ENCODE data around the gene DNMT3B.

Gene DNMT3B

DNA sequence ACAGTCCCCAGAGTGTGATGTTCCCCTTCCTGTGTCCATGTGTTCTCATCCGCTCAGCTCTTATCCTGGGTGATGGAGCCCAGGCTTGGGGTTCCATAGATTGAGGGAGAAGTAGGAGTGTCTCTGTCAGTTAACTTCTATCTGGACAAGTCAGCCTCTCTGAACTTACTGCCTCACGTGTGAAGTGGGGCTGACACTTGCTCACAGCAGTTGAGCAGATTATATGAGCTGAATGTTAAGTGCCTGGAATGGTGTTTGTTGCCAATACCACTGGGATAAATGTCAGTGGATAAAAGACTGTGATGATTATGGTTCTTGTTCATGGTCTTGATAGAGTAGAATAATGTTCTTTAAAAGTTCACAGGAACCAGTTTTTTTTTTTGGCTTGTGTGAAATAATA lies 79.4 kb downstream of the DNMT3B start:
- DNase-seq (no peak), ATAC-seq (ENCODE audit: insufficient read depth, low read depth) (no peak)
- TF ChIP-seq, protein P1, sequence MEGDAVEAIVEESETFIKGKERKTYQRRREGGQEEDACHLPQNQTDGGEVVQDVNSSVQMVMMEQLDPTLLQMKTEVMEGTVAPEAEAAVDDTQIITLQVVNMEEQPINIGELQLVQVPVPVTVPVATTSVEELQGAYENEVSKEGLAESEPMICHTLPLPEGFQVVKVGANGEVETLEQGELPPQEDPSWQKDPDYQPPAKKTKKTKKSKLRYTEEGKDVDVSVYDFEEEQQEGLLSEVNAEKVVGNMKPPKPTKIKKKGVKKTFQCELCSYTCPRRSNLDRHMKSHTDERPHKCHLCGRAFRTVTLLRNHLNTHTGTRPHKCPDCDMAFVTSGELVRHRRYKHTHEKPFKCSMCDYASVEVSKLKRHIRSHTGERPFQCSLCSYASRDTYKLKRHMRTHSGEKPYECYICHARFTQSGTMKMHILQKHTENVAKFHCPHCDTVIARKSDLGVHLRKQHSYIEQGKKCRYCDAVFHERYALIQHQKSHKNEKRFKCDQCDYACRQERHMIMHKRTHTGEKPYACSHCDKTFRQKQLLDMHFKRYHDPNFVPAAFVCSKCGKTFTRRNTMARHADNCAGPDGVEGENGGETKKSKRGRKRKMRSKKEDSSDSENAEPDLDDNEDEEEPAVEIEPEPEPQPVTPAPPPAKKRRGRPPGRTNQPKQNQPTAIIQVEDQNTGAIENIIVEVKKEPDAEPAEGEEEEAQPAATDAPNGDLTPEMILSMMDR (IDR thresholded peaks at IDR 0.05; ENCODE audit: borderline replicate concordance, extremely low read depth, low read length, poor library complexity, severe bottlenecking): no peak
- no peak for TF ChIP-seq EZH2 (IDR thresholded peaks at IDR 0.05; ENCODE audit: borderline replicate concordance, low read depth, low read length, severe bottlenecking)
- Histone ChIP-seq H3K27me3 (ENCODE audit: insufficient read depth, low read length, poor library complexity) (no peaks in the 10 kb centered on the region), H3K79me2 (ENCODE audit: insufficient read depth, low read length) (peaks cover 91% of the 10 kb centered on the region), H2AFZ (ENCODE audit: low read depth, low read length) (no peak overlapping the region), H4K20me1 (ENCODE audit: insufficient read depth, low read length) (peaks cover 81% of the 10 kb centered on the region), H3K9me3 (ENCODE audit: insufficient read depth, low read length, severe bottlenecking) (no peaks in the 10 kb centered on the region), H3K4me2 (ENCODE audit: insufficient read depth, low read length) (no peak overlapping the region), H3K4me1 (ENCODE audit: insufficient read depth, low read length) (no peaks in the 10 kb centered on the region), H3K4me3 (ENCODE audit: low read depth in 1 of 2, low read length in 2 of 2) (no peak overlapping the region), H3K36me3 (ENCODE audit: insufficient read depth, low read length) (peaks cover 96% of the 10 kb centered on the region), H3K9ac (ENCODE audit: low read depth, low read length) (no peak overlapping the region), H3K27ac (ENCODE audit: low read length) (no peak overlapping the region)

DNA sequence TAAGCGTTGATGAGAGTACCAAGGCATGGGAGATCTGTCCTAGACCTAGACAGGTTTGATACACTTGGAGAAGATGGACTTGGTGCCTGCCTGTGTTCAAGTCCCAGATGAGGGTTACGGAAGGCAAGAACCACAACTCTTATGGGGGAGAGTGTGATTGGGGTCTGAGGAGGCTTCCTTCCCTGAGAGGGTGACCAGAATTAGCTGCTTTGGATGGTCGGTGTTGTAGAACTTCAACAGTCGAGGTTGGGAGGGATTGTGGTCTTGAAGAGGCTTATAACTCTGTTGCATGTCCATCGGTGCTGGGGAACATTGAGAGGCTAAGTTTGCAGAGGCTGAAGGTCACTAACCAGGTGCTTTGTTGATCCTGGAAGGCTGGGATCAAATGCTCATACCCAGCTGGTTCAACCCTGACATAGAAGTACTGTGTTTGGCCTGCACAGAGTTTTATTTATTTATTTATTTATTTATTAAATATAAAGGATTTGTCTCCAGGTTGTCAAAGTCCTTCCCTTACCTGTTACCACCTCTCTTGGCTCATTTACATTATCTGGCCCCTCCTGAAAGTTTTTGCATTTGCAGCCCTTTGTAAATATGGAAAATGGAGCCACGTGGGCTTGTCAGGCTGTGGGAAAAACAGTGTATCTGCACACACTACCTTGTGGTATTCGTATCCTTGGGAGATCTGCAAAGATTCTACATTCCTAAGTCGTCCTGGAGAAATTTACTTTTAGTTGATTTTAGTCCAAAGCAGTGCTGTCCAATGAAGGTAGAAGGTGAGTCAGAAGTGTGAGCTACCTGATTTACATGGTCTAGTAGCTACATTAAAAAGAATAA lies 80.7 kb downstream of the DNMT3B start:
- no peak overlapping the region for H3K4me2 ChIP-seq (ENCODE audit: insufficient read depth, low read length)
- no peak overlapping the region for H3K9ac ChIP-seq (ENCODE audit: low read depth, low read length)
- no peak for ATAC-seq (ENCODE audit: insufficient read depth, low read depth)
- no peak for TF ChIP-seq EZH2 (IDR thresholded peaks at IDR 0.05; ENCODE audit: borderline replicate concordance, low read depth, low read length, severe bottlenecking)
- TF ChIP-seq, protein P1 (IDR thresholded peaks at IDR 0.05; ENCODE audit: borderline replicate concordance, extremely low read depth, low read length, poor library complexity, severe bottlenecking): no peak
- no peak overlapping the region for H2AFZ ChIP-seq (ENCODE audit: low read depth, low read length)
- H3K4me3 ChIP-seq (ENCODE audit: low read depth in 1 of 2, low read length in 2 of 2): no peak overlapping the region
- H3K27ac ChIP-seq (ENCODE audit: low read length): no peak overlapping the region
- no peak for DNase-seq
- H3K27me3 ChIP-seq (ENCODE audit: insufficient read depth, low read length, poor library complexity): no peaks in the 10 kb centered on the region
- peaks cover 97% of the 10 kb centered on the region for H3K36me3 ChIP-seq (ENCODE audit: insufficient read depth, low read length)
- no peaks in the 10 kb centered on the region for H3K4me1 ChIP-seq (ENCODE audit: insufficient read depth, low read length)
- H3K9me3 ChIP-seq (ENCODE audit: insufficient read depth, low read length, severe bottlenecking): no peaks in the 10 kb centered on the region
- peaks cover 76% of the 10 kb centered on the region for H4K20me1 ChIP-seq (ENCODE audit: insufficient read depth, low read length)
- H3K79me2 ChIP-seq (ENCODE audit: insufficient read depth, low read length): peaks cover 81% of the 10 kb centered on the region

DNA sequence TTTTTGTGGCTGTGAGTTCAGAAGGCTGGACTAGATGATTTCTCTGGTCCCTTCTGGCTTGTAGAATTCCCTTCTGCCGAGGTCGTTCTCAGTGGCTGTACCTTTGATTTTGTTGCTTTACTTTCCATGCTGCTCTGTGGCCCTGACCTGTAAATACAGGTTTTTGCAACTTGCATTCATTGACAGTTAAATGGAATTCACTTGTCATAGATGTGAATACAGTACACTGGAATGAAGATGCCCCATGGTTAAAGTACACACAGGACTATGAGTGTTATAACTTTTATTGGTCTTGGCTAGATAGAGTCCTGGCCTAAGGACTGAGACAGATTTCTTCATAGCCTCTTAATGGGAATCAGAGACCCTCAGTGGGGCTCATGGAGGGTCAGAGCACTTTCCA lies 83.6 kb downstream of the DNMT3B start:
- ATAC-seq (ENCODE audit: insufficient read depth, low read depth) (no peak), DNase-seq (no peak)
- H3K27ac ChIP-seq (ENCODE audit: low read length): no peak overlapping the region
- H3K27me3 ChIP-seq (ENCODE audit: insufficient read depth, low read length, poor library complexity): no peaks in the 10 kb centered on the region
- no peak for TF ChIP-seq EZH2 (IDR thresholded peaks at IDR 0.05; ENCODE audit: borderline replicate concordance, low read depth, low read length, severe bottlenecking)
- TF ChIP-seq, protein P1 (IDR thresholded peaks at IDR 0.05; ENCODE audit: borderline replicate concordance, extremely low read depth, low read length, poor library complexity, severe bottlenecking): no peak
- H3K4me2 ChIP-seq (ENCODE audit: insufficient read depth, low read length): no peak overlapping the region
- H3K9me3 ChIP-seq (ENCODE audit: insufficient read depth, low read length, severe bottlenecking): no peaks in the 10 kb centered on the region
- no peaks in the 10 kb centered on the region for H3K4me1 ChIP-seq (ENCODE audit: insufficient read depth, low read length)
- no peak overlapping the region for H3K4me3 ChIP-seq (ENCODE audit: low read depth in 1 of 2, low read length in 2 of 2)
- H3K79me2 ChIP-seq (ENCODE audit: insufficient read depth, low read length): peaks cover 53% of the 10 kb centered on the region
- peaks cover 92% of the 10 kb centered on the region for H3K36me3 ChIP-seq (ENCODE audit: insufficient read depth, low read length)
- H4K20me1 ChIP-seq (ENCODE audit: insufficient read depth, low read length): peaks cover 52% of the 10 kb centered on the region
- no peak overlapping the region for H3K9ac ChIP-seq (ENCODE audit: low read depth, low read length)
- H2AFZ ChIP-seq (ENCODE audit: low read depth, low read length): no peak overlapping the region

Measured in DND-41 (cell line).